HG03565 (cell line): ENCODE measurements around the gene PARG.
"Not testable (repeated sequence)": the region's sequence is repeated elsewhere in the genome, so short reads cannot be mapped to it uniquely, and the experiment has no call there.

Experiments
- ATAC-seq: cut with Tn5 transposase; IDR thresholded peaks from one replicate; pipeline ENCODE4 v1.9.1; 2021; ENCODE audit warnings: mild to moderate bottlenecking, moderate library complexity; ENCODE audit not compliant: unreplicated experiment

Gene PARG

DNA sequence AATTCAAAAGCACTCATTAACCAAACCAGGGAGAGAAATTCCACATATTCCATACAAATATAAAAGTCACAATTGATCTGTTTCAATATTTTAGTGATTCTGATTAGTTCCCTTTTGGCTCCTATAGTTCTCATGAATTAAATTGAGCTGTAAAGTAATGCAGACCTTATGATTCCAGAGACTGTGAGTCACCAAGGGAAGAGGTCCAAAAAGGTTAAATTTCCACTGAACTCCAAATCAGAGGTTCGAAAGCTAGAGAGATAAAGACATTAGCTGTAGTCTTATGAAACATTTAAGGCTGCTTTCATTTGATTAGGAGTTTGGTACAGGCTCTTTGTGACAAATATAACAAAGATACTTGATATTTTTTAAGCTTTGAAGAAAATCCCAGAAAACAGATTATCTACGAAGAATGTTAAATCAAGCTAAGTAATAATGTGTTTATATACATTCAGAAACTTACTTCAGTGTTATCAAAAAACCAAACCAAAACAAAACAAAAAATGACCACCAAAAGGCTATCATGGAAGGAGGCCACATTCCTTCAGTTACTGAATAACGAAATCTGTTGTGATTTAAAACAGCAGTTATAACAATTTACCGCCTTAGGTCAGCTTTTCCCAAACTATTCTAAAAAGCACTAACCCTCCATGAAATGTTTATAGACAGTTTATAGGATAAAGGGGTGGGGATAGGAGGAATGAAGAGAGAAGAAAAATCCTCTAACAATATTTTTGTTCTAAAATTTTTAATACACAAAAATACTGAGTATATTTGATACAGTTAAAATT lies 33.3 kb downstream of the PARG start:
- not testable (repeated sequence) for ATAC-seq

DNA sequence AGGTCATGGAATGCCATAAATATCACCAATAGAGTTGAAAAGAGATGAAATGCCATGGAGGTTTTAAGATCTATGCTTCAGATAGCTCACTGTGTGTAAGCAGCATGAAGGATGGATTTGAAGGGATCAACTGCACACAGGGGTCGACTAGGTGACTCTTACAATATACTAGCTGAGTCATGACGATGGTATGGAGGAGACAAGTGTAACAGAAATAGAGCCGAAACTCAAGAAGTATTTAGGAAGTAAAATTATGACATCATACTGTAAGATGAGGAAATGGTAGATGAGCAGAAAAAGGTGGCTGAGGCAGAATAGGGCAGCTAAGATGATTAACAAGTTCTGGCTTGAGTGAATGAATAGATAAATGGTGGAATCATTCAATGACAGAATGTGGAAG lies 38.0 kb downstream of the PARG start:
- ATAC-seq: not testable (repeated sequence)

- ATAC-seq: not testable (repeated sequence)
These were observed 41.4 kb downstream of the PARG start for GRCh38 chr10:49900406-49900805.

GRCh38 chr10:49899999-49900398 lies 41.8 kb downstream of the PARG start:
- ATAC-seq: not testable (repeated sequence)

DNA sequence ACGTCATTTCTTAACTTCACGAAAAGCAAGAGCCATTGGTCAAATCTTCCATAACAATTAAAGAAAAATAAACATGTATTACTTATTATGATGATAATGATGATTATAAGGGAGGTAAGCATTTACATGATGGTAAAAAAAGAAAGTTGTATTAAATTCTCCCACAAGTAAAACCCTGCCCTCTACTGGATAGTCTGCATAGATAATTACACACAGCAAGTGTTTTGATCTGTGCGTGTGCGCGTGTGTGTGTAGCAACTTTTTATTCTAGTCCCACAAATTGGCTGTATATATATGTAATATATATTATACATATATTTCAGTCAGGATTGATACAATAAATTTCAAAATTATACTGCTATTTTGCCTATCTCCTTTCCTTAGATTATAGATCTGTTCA lies 51.8 kb downstream of the PARG start:
- not testable (repeated sequence) for ATAC-seq

DNA sequence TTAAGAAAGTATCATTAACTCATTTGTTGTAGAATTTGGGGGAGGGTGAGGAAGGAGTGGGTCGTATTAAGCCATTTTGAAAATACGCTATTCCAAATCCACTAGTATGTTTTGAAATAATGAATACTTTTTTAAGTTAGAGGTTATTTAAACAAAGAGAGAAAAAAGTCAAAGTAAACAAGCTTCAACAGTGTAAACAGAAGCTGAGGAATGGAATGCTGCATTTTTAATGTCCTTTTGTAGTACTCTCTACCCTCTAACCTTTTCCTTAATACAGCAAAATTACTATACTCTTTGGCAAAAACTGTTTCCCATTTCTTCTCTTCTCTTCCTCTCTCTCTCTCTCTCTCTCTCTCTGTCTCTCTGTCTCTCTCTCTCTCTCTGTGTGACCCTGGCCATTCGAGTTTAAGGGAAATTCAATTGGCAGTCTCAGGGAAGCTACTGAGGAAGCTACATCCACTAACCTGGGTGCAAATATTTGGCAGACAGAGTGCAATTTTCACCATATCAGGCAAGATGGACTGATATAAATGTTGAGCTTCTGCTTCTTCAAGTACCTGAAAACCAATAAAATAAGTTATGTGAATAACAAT lies 57.0 kb downstream of the PARG start:
- not testable (repeated sequence) for ATAC-seq

DNA sequence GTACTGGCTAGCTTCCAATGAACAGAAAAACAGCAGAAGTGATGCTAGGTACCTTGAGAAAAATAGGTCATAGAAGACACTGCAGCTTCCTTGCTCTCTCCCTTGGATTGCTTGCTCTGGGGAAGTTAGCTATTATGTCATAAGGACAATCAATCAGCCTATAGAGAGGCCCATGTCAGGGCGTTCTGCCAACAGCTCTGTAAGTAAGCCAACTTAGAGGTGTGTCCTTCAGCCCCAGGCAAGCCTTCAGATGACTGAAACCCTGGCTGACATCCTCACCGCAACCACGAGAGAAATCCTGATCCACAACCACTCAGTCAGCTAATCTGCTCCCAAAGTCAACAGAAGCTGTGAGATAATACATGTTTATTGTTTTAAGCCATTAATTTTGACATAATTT lies 58.0 kb downstream of the PARG start:
- not testable (repeated sequence) for ATAC-seq

DNA sequence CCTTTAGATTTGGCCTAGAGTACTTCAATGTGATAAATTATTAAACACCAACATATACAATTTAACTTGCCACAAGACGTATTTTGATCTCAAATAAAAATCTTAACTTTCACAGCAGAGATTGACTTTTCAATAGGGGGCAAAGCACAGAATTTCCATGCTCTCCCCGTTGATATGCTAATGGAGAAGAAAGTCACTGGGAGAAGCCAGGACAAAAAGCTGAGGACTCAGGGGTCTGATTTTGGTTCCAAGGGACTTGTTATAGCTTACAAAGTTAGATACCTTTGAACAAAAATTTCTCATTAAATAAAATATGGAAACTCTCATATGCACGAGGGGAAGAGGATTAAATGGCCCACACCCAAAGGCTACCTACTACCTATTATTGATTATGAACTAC lies 59.5 kb downstream of the PARG start:
- ATAC-seq: not testable (repeated sequence)

GRCh38 chr10:49872740-49873139 lies 69.1 kb downstream of the PARG start:
- not testable (repeated sequence) for ATAC-seq

- ATAC-seq: not testable (repeated sequence)
These were observed 70.4 kb downstream of the PARG start for GRCh38 chr10:49871462-49871861.

GRCh38 chr10:49859933-49860332 lies 81.9 kb downstream of the PARG start:
- ATAC-seq: not testable (repeated sequence)

GRCh38 chr10:49858697-49859382 lies 83.0 kb downstream of the PARG start:
- not testable (repeated sequence) for ATAC-seq

DNA sequence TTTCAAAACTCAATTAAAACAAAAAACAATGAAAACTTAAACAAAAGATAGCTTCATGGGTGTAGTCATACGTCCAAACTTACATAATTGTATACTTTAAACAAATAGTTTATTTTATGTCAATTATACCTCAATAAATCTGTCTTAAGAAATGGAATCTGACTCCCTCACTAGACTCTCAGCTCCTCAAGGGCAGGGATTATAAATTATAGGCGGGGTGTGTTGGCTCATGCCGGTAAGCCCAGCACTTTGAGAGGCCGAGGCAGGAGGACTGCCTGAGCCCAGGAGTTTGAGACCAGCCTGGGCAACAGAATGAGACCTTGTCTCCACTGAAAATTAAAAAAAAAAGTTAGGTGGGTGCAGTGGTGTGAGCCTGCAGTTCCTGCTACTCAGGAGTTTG lies 92.3 kb downstream of the PARG start:
- ATAC-seq: not testable (repeated sequence)

DNA sequence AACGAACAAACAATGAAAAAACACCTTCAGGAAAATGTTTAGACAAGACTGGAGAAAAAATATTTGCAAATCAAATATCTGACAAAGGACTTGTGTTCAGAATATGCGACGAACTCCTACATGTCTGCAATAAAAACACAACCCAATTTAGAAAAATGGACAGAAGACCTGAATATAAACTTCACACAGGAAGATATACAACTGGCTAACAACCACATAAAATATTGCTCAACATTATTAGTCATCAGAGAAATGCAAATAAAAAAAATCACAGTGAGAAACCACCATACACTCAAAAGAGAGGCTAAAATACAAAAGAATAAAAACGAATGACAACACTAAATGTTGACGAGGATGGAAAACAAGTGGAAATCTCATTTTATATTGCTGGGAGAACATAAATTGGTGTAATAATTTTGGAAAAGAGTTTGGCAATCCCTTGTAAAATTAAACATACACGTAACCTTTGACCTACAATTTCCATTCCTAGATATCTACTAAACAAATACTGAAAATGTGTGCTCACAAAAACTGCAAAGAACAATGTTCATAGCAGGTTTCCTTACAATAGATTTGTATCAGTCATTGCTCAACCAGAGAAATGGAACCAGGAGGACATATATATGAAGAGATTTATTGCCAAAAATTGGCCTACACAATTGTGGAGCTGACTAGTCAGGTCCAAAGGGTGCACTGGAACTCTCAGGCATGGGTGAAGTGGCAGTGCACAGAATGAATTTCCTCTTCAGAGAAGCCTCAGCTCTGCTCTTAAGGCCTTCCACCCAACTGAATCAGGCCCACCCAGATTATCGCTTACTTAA lies 96.8 kb downstream of the PARG start:
- ATAC-seq: no peak

GRCh38 chr10:49842333-49842628 lies 99.5 kb downstream of the PARG start:
- not testable (repeated sequence) for ATAC-seq

DNA sequence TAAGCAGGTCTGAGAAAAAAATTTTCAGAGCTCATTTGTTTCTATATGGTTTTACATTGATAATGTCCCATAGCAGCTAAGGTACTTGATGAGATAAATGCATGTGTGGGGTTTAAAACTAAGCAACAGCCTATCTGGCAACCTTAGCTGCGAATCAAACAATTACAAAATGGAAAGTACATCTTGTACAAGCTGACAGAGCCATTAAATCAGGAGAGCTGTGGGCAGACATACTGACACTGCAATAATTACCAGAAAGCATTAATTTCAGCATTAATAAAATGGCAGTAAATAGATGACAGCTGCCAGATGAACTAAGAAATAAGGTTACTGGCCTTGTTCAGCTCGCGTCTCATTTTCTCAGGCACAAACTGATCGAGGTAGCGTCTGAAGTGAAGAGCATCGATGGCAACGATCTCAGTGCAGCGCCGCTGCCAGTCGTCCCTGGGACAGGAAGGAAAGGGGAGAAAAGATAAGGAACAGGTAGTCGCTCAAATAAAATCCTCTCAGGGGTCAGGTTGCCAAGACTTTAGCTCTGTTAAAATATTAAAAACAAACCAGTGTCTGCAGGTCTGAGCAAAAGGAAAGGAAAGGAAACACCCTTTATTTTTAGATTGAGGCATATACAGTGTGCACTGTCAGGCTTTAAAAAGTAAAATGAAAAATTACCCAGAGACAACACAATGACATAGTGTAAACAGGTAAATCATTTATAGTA lies 100.1 kb downstream of the PARG start:
- no peak for ATAC-seq

DNA sequence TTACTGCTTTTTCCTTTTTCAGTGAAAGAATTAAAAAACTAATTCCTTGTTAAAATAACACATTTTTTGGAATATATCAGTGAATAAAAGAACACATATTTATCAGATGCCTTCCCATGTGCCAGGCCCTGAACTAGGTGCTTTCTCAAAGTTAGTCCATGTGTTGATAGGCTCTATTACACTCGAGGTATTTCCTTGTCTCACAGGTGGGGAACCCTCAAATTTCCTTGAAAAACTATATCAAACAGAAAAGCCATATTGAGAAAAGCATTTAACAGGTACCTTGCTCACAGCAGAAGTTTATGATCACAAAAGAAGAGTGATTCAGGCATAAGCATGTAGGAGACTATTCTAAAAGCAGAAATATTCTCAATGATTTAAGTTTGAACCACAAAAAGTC lies 104.1 kb downstream of the PARG start:
- ATAC-seq: no peak

GRCh38 chr10:49837051-49837478 lies 104.8 kb downstream of the PARG start:
- no peak for ATAC-seq

DNA sequence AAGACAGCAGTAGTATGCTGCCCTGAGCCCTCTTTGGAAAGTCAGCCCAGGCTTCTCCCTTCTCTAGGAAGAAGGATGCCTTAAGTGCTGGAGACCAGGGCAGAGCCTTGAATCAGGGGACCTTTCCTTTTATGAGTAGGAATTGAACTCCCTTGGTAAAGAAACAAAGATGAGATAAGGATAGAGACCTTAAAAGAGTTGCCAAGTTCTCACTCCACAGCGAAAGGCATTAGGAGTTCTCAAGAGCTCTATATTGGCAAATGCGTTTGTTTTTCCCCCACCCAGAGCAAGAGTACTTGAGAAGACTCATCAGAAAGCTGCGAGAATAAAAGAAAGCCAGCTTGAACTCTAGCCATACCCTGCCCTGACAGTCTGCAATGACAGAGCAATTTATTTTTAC lies 106.9 kb downstream of the PARG start:
- ATAC-seq: no peak

- no peak for ATAC-seq
These were observed 107.6 kb downstream of the PARG start for GRCh38 chr10:49834201-49834600.

GRCh38 chr10:49833168-49833567 lies 108.7 kb downstream of the PARG start:
- ATAC-seq: no peak
